Peyer's patch (tissue), 4 donors: Measurements from ENCODE around the gene RNF114.

ENCODE experiments used
- CTCF ChIP-seq, 6 experiments: fragments of 450-650 bp in 4 of 6; fragments of 200-600 bp in 2 of 6; sonication (generic) in 1 of 6; IDR thresholded peaks; one replicate each; pipeline ENCODE4 v1.5.1; 2017 to 2019; ENCODE audit warnings: antibody characterized with exemption in 6 of 6, mild to moderate bottlenecking in 3 of 6, moderate library complexity in 1 of 6
- POLR2A ChIP-seq, 2 donors: fragments of 450-650 bp; IDR thresholded peaks; one replicate each; pipeline ENCODE4 v1.5.1; 2017; ENCODE audit warnings: antibody characterized with exemption in 2 of 2, mild to moderate bottlenecking in 2 of 2, moderate library complexity in 2 of 2

GRCh38 chr20:49995586-49995985 lies 59.4 kb downstream of the RNF114 start:
- TF ChIP-seq CTCF (IDR thresholded peaks at IDR 0.05) = no peak
- no peak for TF ChIP-seq POLR2A (IDR thresholded peaks at IDR 0.05)
